HepG2 (cell line): Measurements from ENCODE around the gene TOMM20. TPM values are rescaled to one million over a fixed set of nuclear protein-coding genes. Genes with fewer than 3 reads are reported as not detected.

Experiments used
- CBFB ChIP-seq: sonication (generic); formaldehyde crosslinking; IDR thresholded peaks from 2 replicates; pipeline ENCODE4 v1.4.0; 2020; ENCODE audit warnings: missing genetic modification reagents
- MLX ChIP-seq: IDR thresholded peaks from 2 replicates; pipeline ENCODE4 v1.6.1; 2016
- MTF2 ChIP-seq: sonication (generic); formaldehyde crosslinking; IDR thresholded peaks from 2 replicates; pipeline ENCODE4 v1.5.0; 2020; ENCODE audit warnings: missing genetic modification reagents, borderline replicate concordance
- PHF21A ChIP-seq: sonication (generic); formaldehyde crosslinking; IDR thresholded peaks from 2 replicates; pipeline ENCODE4 v1.5.0; 2020; ENCODE audit warnings: mild to moderate bottlenecking, missing genetic modification reagents
- RFXAP ChIP-seq: sonication (generic); formaldehyde crosslinking; IDR thresholded peaks from 2 replicates; pipeline ENCODE4 v1.4.0; 2020; ENCODE audit warnings: missing genetic modification reagents, borderline replicate concordance
- SOX5 ChIP-seq: IDR thresholded peaks from 2 replicates; pipeline ENCODE4 v1.6.1; 2016; ENCODE audit warnings: borderline replicate concordance
- THAP9 ChIP-seq: sonication (generic); formaldehyde crosslinking; IDR thresholded peaks from 2 replicates; pipeline ENCODE4; 2020; ENCODE audit warnings: missing genetic modification reagents, mild to moderate bottlenecking, borderline replicate concordance
- TOE1 ChIP-seq: sonication (generic); formaldehyde crosslinking; IDR thresholded peaks from 2 replicates; pipeline ENCODE4 v1.4.0; 2020; ENCODE audit warnings: mild to moderate bottlenecking, missing genetic modification reagents
- ZMYM4 ChIP-seq: sonication (generic); formaldehyde crosslinking; IDR thresholded peaks from 2 replicates; pipeline ENCODE4 v1.8.1; 2023; ENCODE audit warnings: mild to moderate bottlenecking, missing genetic modification reagents
- ZNF225 ChIP-seq: sonication (generic); formaldehyde crosslinking; IDR thresholded peaks from 2 replicates; pipeline ENCODE4 v1.4.0; 2020; ENCODE audit warnings: mild to moderate bottlenecking, missing genetic modification reagents
- ZNF337 ChIP-seq: sonication (generic); formaldehyde crosslinking; IDR thresholded peaks from 2 replicates; pipeline ENCODE4 v1.5.1; 2020; ENCODE audit warnings: missing genetic modification reagents, low read depth, mild to moderate bottlenecking, borderline replicate concordance
- ZNF652 ChIP-seq: IDR thresholded peaks from 2 replicates; pipeline ENCODE4 v1.6.1; 2016; ENCODE audit warnings: low read depth, borderline replicate concordance
- ZNF776 ChIP-seq: sonication (generic); formaldehyde crosslinking; IDR thresholded peaks from 2 replicates; pipeline ENCODE4 v1.4.0; 2020; ENCODE audit warnings: mild to moderate bottlenecking, missing genetic modification reagents
- ZNF790 ChIP-seq: sonication (generic); formaldehyde crosslinking; IDR thresholded peaks from 2 replicates; pipeline ENCODE4 v1.8.0; 2022; ENCODE audit warnings: missing genetic modification reagents, mild to moderate bottlenecking, borderline replicate concordance
- polyA plus RNA-seq, 8 experiments: library from polyadenylated mRNA; depleted of rRNA in 3 of 8; stranded (reverse) in 7 of 8; unstranded in 1 of 8; fragments of >200 nt; fragmentation: Illumina TruSeq in 4 of 8; extraction: Trizol in 4 of 8; gene quantifications; 2 replicates each; pipeline versions ENCODE4 v1.2.1 to v1.2.3, GENCODE V29; 2011 to 2016; ENCODE audit warnings: low read depth in 4 of 8, missing spikeins in 1 of 8, mixed read lengths in 1 of 8; ENCODE audit not compliant: insufficient read depth in 1 of 8
- total RNA-seq, 5 experiments: library from RNA; depleted of rRNA; stranded (reverse); fragments of >200 nt; fragmentation: Illumina TruSeq; extraction: Trizol; gene quantifications; 2 replicates each; pipeline ENCODE4 v1.2.3, GENCODE V29; 2016; ENCODE audit warnings: low read depth in 1 of 5
- TF ChIP-seq, protein P1 (sequence below): sonication (generic); formaldehyde crosslinking; conservative IDR thresholded peaks from 2 replicates; pipeline ENCODE4 v1.8.0; 2022; ENCODE audit warnings: low read depth, missing genetic modification reagents
- TF ChIP-seq, protein P2 (sequence below): IDR thresholded peaks from 2 replicates; pipeline ENCODE4 v1.4.0; 2020; ENCODE audit warnings: mild to moderate bottlenecking, missing genetic modification reagents

Gene TOMM20
- total and polyA plus RNA-seq, 2 of the 13 experiments (the other 11 are each of a cell fraction or from before 2014, with no cell fraction given), result 153 to 376 TPM

DNA sequence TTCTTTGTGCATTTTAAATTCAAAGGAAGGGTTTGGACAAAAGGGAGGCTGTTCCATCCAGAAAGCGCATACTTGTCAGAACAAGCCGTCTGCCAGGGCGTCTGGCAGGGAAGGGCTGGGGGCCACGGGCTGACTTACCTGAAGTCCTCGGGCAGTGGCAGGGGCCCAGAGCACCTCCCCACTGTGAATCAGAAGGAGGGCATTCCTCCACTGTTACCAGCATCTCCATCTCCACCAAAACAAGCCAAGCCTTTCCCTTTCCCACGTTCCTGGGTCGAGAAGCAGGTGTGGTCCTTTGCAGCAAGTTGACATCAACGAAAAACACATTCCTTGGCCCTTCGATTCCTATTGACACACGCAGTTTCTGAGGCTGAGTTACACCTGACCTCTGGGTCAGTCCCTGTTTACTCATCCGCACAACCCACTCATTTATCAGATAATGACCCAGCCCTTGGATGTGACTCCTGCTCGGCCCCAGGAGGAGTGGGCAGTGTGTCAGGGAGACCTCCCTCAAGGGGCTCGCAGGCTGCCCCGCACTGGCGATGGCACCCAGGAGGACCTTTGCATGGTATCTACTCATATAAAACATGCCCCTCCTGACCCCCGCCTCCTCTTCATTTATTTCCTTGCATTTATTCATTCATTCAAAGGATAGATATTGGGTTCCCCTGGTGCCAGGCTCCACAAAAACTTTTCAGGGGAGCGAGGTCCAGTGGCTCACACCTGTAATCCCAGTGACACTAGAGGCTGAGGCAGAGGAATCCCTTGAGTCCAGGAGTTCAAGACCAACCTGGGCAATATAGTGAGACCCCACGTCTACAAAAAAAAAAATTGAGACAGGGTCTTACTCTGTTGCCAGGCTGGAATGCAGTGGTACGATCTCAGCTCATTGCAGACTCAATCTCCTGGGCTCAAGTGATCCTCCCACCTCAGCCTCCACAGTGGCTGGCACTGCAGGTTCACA is 60.2 kb downstream of the TOMM20 start (continued):
- TF ChIP-seq THAP9 (CRISPR knock-in tag), result no peak; the same call in 1 of the 2 replicates
- TF ChIP-seq ZMYM4 (CRISPR knock-in tag), result peak; percentile 76
- peak; percentile 75 for TF ChIP-seq MLX
- peak; percentile 70; the same call in 1 of the 2 replicates for TF ChIP-seq ZNF225 (CRISPR knock-in tag)
- peak; percentile 63; the same call in 1 of the 2 replicates for TF ChIP-seq PHF21A (CRISPR knock-in tag)
- no peak for TF ChIP-seq MTF2
- no peak for TF ChIP-seq TOE1 (CRISPR knock-in tag)
- TF ChIP-seq, protein P1, sequence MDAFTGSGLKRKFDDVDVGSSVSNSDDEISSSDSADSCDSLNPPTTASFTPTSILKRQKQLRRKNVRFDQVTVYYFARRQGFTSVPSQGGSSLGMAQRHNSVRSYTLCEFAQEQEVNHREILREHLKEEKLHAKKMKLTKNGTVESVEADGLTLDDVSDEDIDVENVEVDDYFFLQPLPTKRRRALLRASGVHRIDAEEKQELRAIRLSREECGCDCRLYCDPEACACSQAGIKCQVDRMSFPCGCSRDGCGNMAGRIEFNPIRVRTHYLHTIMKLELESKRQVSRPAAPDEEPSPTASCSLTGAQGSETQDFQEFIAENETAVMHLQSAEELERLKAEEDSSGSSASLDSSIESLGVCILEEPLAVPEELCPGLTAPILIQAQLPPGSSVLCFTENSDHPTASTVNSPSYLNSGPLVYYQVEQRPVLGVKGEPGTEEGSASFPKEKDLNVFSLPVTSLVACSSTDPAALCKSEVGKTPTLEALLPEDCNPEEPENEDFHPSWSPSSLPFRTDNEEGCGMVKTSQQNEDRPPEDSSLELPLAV (CRISPR knock-in tag), result no peak
- TF ChIP-seq ZNF790 (CRISPR knock-in tag), result no peak
- peak; percentile 67; the same call in 1 of the 2 replicates for TF ChIP-seq CBFB (CRISPR knock-in tag)
- TF ChIP-seq, protein P2, sequence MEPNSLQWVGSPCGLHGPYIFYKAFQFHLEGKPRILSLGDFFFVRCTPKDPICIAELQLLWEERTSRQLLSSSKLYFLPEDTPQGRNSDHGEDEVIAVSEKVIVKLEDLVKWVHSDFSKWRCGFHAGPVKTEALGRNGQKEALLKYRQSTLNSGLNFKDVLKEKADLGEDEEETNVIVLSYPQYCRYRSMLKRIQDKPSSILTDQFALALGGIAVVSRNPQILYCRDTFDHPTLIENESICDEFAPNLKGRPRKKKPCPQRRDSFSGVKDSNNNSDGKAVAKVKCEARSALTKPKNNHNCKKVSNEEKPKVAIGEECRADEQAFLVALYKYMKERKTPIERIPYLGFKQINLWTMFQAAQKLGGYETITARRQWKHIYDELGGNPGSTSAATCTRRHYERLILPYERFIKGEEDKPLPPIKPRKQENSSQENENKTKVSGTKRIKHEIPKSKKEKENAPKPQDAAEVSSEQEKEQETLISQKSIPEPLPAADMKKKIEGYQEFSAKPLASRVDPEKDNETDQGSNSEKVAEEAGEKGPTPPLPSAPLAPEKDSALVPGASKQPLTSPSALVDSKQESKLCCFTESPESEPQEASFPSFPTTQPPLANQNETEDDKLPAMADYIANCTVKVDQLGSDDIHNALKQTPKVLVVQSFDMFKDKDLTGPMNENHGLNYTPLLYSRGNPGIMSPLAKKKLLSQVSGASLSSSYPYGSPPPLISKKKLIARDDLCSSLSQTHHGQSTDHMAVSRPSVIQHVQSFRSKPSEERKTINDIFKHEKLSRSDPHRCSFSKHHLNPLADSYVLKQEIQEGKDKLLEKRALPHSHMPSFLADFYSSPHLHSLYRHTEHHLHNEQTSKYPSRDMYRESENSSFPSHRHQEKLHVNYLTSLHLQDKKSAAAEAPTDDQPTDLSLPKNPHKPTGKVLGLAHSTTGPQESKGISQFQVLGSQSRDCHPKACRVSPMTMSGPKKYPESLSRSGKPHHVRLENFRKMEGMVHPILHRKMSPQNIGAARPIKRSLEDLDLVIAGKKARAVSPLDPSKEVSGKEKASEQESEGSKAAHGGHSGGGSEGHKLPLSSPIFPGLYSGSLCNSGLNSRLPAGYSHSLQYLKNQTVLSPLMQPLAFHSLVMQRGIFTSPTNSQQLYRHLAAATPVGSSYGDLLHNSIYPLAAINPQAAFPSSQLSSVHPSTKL, result peak; percentile 94
- TF ChIP-seq SOX5 (CRISPR knock-in tag), result peak; percentile 84
- peak; percentile 68 for TF ChIP-seq RFXAP (CRISPR knock-in tag)
- TF ChIP-seq ZNF652 (CRISPR knock-in tag), result 0 out of 2 replicates have a peak, but pooled peaks have one; percentile 45
- no peak for TF ChIP-seq ZNF337
- no peak for TF ChIP-seq ZNF776
